ENCODE data around the gene ZNF608.

The ZNF608 gene

GRCh38 chr5:124745928-124746915, at the start of gene ZNF608:
Gene ZNF608, minus strand, starts transcription at chr5:124746639. Its CDS starts 1,650 bp downstream, at chr5:124744989.
- no peak for DNase-seq (ENCODE audit: low read depth)

GRCh38 chr5:124795829-124796228, 49.4 kb upstream of the ZNF608 start:
- DNase-seq (ENCODE audit: low read depth) = no peak

GRCh38 chr5:124790895-124791732, 44.7 kb upstream of the ZNF608 start:
- no peak for DNase-seq (ENCODE audit: low read depth)

- no peak for DNase-seq (ENCODE audit: low read depth)
Observed at GRCh38 chr5:124790301-124790894, 44.0 kb upstream of the ZNF608 start.

- DNase-seq (ENCODE audit: low read depth) = no peak
Observed at GRCh38 chr5:124789104-124789605, 42.7 kb upstream of the ZNF608 start.

- no peak for DNase-seq (ENCODE audit: low read depth)
Observed at GRCh38 chr5:124783794-124784193, 37.4 kb upstream of the ZNF608 start.

GRCh38 chr5:124783285-124783684, 36.8 kb upstream of the ZNF608 start:
- no peak for DNase-seq (ENCODE audit: low read depth)

GRCh38 chr5:124782262-124782661, 35.8 kb upstream of the ZNF608 start:
- no peak for DNase-seq (ENCODE audit: low read depth)

GRCh38 chr5:124780011-124780410, 33.6 kb upstream of the ZNF608 start:
- DNase-seq (ENCODE audit: low read depth) = no peak

- DNase-seq (ENCODE audit: low read depth) = no peak
Observed at GRCh38 chr5:124773315-124774311, 27.2 kb upstream of the ZNF608 start.

- DNase-seq (ENCODE audit: low read depth) = no peak
Observed at GRCh38 chr5:124772457-124773200, 26.2 kb upstream of the ZNF608 start.

- no peak for DNase-seq (ENCODE audit: low read depth)
Observed at GRCh38 chr5:124771761-124772160, 25.3 kb upstream of the ZNF608 start.

- no peak for DNase-seq (ENCODE audit: low read depth)
Observed at GRCh38 chr5:124764992-124765611, 18.7 kb upstream of the ZNF608 start.

GRCh38 chr5:124764585-124764984, 18.1 kb upstream of the ZNF608 start:
- DNase-seq (ENCODE audit: low read depth) = no peak

- no peak for DNase-seq (ENCODE audit: low read depth)
Observed at GRCh38 chr5:124761010-124761409, 14.6 kb upstream of the ZNF608 start.

- DNase-seq (ENCODE audit: low read depth) = no peak
Observed at GRCh38 chr5:124760608-124761007, 14.2 kb upstream of the ZNF608 start.

- DNase-seq (ENCODE audit: low read depth) = no peak
Observed at GRCh38 chr5:124755565-124755964, 9.1 kb upstream of the ZNF608 start.

GRCh38 chr5:124755041-124755440, 8.6 kb upstream of the ZNF608 start:
- no peak for DNase-seq (ENCODE audit: low read depth)

GRCh38 chr5:124754206-124754927, 7.9 kb upstream of the ZNF608 start:
- DNase-seq (ENCODE audit: low read depth) = no peak
